ENCODE results near the gene ADORA2A.

The ADORA2A gene

GRCh38 chr22:24466716-24467328 is 39.4 kb downstream of the ADORA2A start:
- TF ChIP-seq POLR2AphosphoS5 (IDR thresholded peaks at IDR 0.05; ENCODE audit: low read depth, low read length) = no peak
- no peak for TF ChIP-seq REST (IDR thresholded peaks at IDR 0.05; ENCODE audit: insufficient read depth in 1 of 2, low read depth in 2 of 2, low read length in 2 of 2)
- no peak for TF ChIP-seq TAF1 (IDR thresholded peaks at IDR 0.05; ENCODE audit: borderline replicate concordance, insufficient read depth, low read length)

- TF ChIP-seq TAF1 (IDR thresholded peaks at IDR 0.05; ENCODE audit: borderline replicate concordance, insufficient read depth, low read length) = no peak
- TF ChIP-seq POLR2AphosphoS5 (IDR thresholded peaks at IDR 0.05; ENCODE audit: low read depth, low read length) = no peak
- TF ChIP-seq FOXP2 (optimal IDR thresholded peaks at IDR 0.05; ENCODE audit: borderline replicate concordance, extremely low read depth, extremely low read length, insufficient read depth) = no peak
- no peak for TF ChIP-seq REST (IDR thresholded peaks at IDR 0.05; ENCODE audit: insufficient read depth in 1 of 2, low read depth in 2 of 2, low read length in 2 of 2)
- no peak for TF ChIP-seq SIN3A (IDR thresholded peaks at IDR 0.05; ENCODE audit: borderline replicate concordance, insufficient read depth, low read length)
These were observed 39.9 kb downstream of the ADORA2A start for GRCh38 chr22:24467340-24467739.

GRCh38 chr22:24471570-24471969 is 44.2 kb downstream of the ADORA2A start:
- TF ChIP-seq TAF1 (IDR thresholded peaks at IDR 0.05; ENCODE audit: borderline replicate concordance, insufficient read depth, low read length) (no peak), POLR2AphosphoS5 (IDR thresholded peaks at IDR 0.05; ENCODE audit: low read depth, low read length) (no peak), SIN3A (IDR thresholded peaks at IDR 0.05; ENCODE audit: borderline replicate concordance, insufficient read depth, low read length) (no peak), FOXP2 (optimal IDR thresholded peaks at IDR 0.05; ENCODE audit: borderline replicate concordance, extremely low read depth, extremely low read length, insufficient read depth) (no peak), REST (IDR thresholded peaks at IDR 0.05; ENCODE audit: insufficient read depth in 1 of 2, low read depth in 2 of 2, low read length in 2 of 2) (no peak)

- TF ChIP-seq POLR2AphosphoS5 (IDR thresholded peaks at IDR 0.05; ENCODE audit: low read depth, low read length) = no peak
- TF ChIP-seq TAF1 (IDR thresholded peaks at IDR 0.05; ENCODE audit: borderline replicate concordance, insufficient read depth, low read length) = no peak
- no peak for TF ChIP-seq FOXP2 (optimal IDR thresholded peaks at IDR 0.05; ENCODE audit: borderline replicate concordance, extremely low read depth, extremely low read length, insufficient read depth)
- TF ChIP-seq REST (IDR thresholded peaks at IDR 0.05; ENCODE audit: insufficient read depth in 1 of 2, low read depth in 2 of 2, low read length in 2 of 2) = no peak
- TF ChIP-seq SIN3A (IDR thresholded peaks at IDR 0.05; ENCODE audit: borderline replicate concordance, insufficient read depth, low read length) = no peak
These were observed 45.9 kb downstream of the ADORA2A start for GRCh38 chr22:24473284-24473683.

GRCh38 chr22:24474221-24474620 is 46.8 kb downstream of the ADORA2A start:
- no peak for TF ChIP-seq TAF1 (IDR thresholded peaks at IDR 0.05; ENCODE audit: borderline replicate concordance, insufficient read depth, low read length)

Measured in PFSK-1 (cell line).